ENCODE data around the gene BAZ2A. TPM values are rescaled to one million over a fixed set of nuclear protein-coding genes. Genes with fewer than 3 reads are reported as not detected.
A peak's percentile ranks its signal among the peaks of the same experiment; 100 is the strongest.

Gene BAZ2A
- total RNA-seq, 1 donor from 2014 or later, result 116 TPM

GRCh38 chr12:56599797-56600196 is 30.3 kb downstream of the BAZ2A start:
- Mint-ChIP-seq H3K27me3 (ENCODE audit: low read depth) (no peaks in the 10 kb centered on the region), H3K4me3 (no peak overlapping the region), H3K4me1 (peaks cover under 1% of the 10 kb centered on the region), H3K9me3 (no peaks in the 10 kb centered on the region), H3K36me3 (ENCODE audit: low read depth) (peaks cover 16% of the 10 kb centered on the region), H3K27ac (ENCODE audit: unreplicated experiment) (no peak overlapping the region)
- no peak for TF ChIP-seq CTCF (conservative IDR thresholded peaks at IDR 0.05)
- DNase-seq (ENCODE audit: low read depth, low spot score), result no peak

- Mint-ChIP-seq H3K4me3 (no peak overlapping the region), H3K27ac (ENCODE audit: unreplicated experiment) (no peak overlapping the region), H3K4me1 (peaks cover 8% of the 10 kb centered on the region), H3K36me3 (ENCODE audit: low read depth) (peaks cover 11% of the 10 kb centered on the region), H3K27me3 (ENCODE audit: low read depth) (no peaks in the 10 kb centered on the region), H3K9me3 (no peaks in the 10 kb centered on the region)
- no peak for TF ChIP-seq CTCF (conservative IDR thresholded peaks at IDR 0.05)
- DNase-seq (ENCODE audit: low read depth, low spot score), result no peak
Measured at GRCh38 chr12:56599041-56599440, 31.1 kb downstream of the BAZ2A start.

GRCh38 chr12:56596815-56597214 is 33.3 kb downstream of the BAZ2A start:
- Mint-ChIP-seq H3K27me3 (ENCODE audit: low read depth) (no peaks in the 10 kb centered on the region), H3K36me3 (ENCODE audit: low read depth) (peaks cover 7% of the 10 kb centered on the region), H3K4me1 (peaks cover 17% of the 10 kb centered on the region), H3K27ac (ENCODE audit: unreplicated experiment) (no peak overlapping the region), H3K4me3 (no peak overlapping the region), H3K9me3 (no peaks in the 10 kb centered on the region)
- DNase-seq (ENCODE audit: low read depth, low spot score), result no peak
- no peak for TF ChIP-seq CTCF (conservative IDR thresholded peaks at IDR 0.05)

GRCh38 chr12:56593909-56594621 is 36.1 kb downstream of the BAZ2A start:
- Mint-ChIP-seq H3K9me3 (no peaks in the 10 kb centered on the region), H3K27me3 (ENCODE audit: low read depth) (no peaks in the 10 kb centered on the region), H3K4me3 (no peak overlapping the region), H3K36me3 (ENCODE audit: low read depth) (peaks cover 5% of the 10 kb centered on the region), H3K27ac (ENCODE audit: unreplicated experiment) (peak overlapping the region; percentile 81), H3K4me1 (peaks cover 30% of the 10 kb centered on the region)
- peak; percentile 83 for TF ChIP-seq CTCF (conservative IDR thresholded peaks at IDR 0.05)
- DNase-seq (ENCODE audit: low read depth, low spot score), result peak; percentile 59

GRCh38 chr12:56591961-56592360 is 38.2 kb downstream of the BAZ2A start:
- Mint-ChIP-seq H3K4me3 (no peak overlapping the region), H3K36me3 (ENCODE audit: low read depth) (peaks cover 5% of the 10 kb centered on the region), H3K27ac (ENCODE audit: unreplicated experiment) (peak overlapping the region; percentile 1), H3K27me3 (ENCODE audit: low read depth) (no peaks in the 10 kb centered on the region), H3K4me1 (peaks cover 30% of the 10 kb centered on the region), H3K9me3 (no peaks in the 10 kb centered on the region)
- no peak for DNase-seq (ENCODE audit: low read depth, low spot score)
- TF ChIP-seq CTCF (conservative IDR thresholded peaks at IDR 0.05), result no peak

Data from neural crest cell (in vitro differentiated cells).